SK-N-SH (cell line): ENCODE measurements around the gene TDRD1. TPM values are rescaled to one million over a fixed set of nuclear protein-coding genes. Genes with fewer than 3 reads are reported as not detected.

ENCODE experiments used
- CTCF ChIA-PET: fragments of 300-600, 350-600 bp; formaldehyde crosslinking; extraction: SDS; loops from one replicate; lab custom pipeline; 2021; lab: Yijun Ruan, JAX
- POLR2A ChIA-PET: fragments of 350-600 bp; sonication (Branson Sonifier 250); formaldehyde crosslinking; extraction: SDS; loops from one replicate; lab custom pipeline; 2020; ENCODE audit warnings: antibody characterized with exemption, inconsistent platforms; lab: Yijun Ruan, JAX
- DNase-seq: peaks from one replicate; pipeline ENCODE4 v3.0.0; 2012
- H2AFZ ChIP-seq: fragments of 200-600 bp; sonication (generic); 2 replicates; pipeline ENCODE4 v1.8.1; 2016; ENCODE audit warnings: antibody characterized with exemption, mild to moderate bottlenecking, low read depth
- H3F3A ChIP-seq: fragments of 200-600 bp; sonication (generic); replicated peaks from 2 replicates; pipeline ENCODE3; 2016; ENCODE audit warnings: antibody characterized with exemption, mild to moderate bottlenecking; ENCODE audit not compliant: insufficient read depth
- H3K27ac ChIP-seq, 2 experiments: fragments of 200-500 bp in 1 of 2; fragments of 200-600 bp in 1 of 2; sonication (Bioruptor generic) in 1 of 2; sonication (generic), shearing (Covaris generic) in 1 of 2; 2 replicates each; pipeline versions ENCODE4 v1.5.1 to v1.6.1; 2014 to 2016; ENCODE audit warnings: low read depth in 2 of 2, inconsistent platforms in 1 of 2, low read length in 1 of 2, mild to moderate bottlenecking in 1 of 2, mixed read lengths in 1 of 2
- H3K27me3 ChIP-seq: fragments of 200-600 bp; sonication (generic), shearing (Covaris generic); 2 replicates; pipeline ENCODE4 v1.6.1; 2016; ENCODE audit warnings: mixed run types; ENCODE audit not compliant: insufficient read depth
- H3K36me3 ChIP-seq, 2 experiments: fragments of 200-500 bp in 1 of 2; fragments of 200-600 bp in 1 of 2; sonication (Bioruptor generic) in 1 of 2; sonication (generic) in 1 of 2; replicated peaks in 1 of 2; 2 replicates each; pipeline versions ENCODE3 to v1.5.1; 2014 to 2016; ENCODE audit warnings: low read length in 1 of 2, mild to moderate bottlenecking in 1 of 2; ENCODE audit not compliant: insufficient read depth in 2 of 2, control insufficient read depth in 1 of 2
- H3K4me1 ChIP-seq, 2 experiments: fragments of 200-500 bp in 1 of 2; fragments of 200-600 bp in 1 of 2; sonication (Bioruptor generic) in 1 of 2; sonication (generic), shearing (Covaris generic) in 1 of 2; 2 replicates each; pipeline versions ENCODE4 v1.5.1 to v1.6.1; 2014 to 2016; ENCODE audit warnings: low read depth in 1 of 2, low read length in 1 of 2, mixed run types in 1 of 2; ENCODE audit not compliant: insufficient read depth in 2 of 2, control insufficient read depth in 1 of 2
- H3K4me2 ChIP-seq: fragments of 200-600 bp; sonication (generic), shearing (Covaris generic); 2 replicates; pipeline ENCODE4 v1.6.1; 2017; ENCODE audit warnings: mixed run types
- H3K4me3 ChIP-seq, 2 experiments: fragments of 200-500 bp in 1 of 2; fragments of 200-600 bp in 1 of 2; sonication (Bioruptor generic) in 1 of 2; sonication (generic), shearing (Covaris generic) in 1 of 2; 2 replicates each; pipeline versions ENCODE4 v1.5.1 to v1.8.1; 2014 to 2016; ENCODE audit warnings: low read depth in 2 of 2, inconsistent platforms in 1 of 2, low read length in 1 of 2, mild to moderate bottlenecking in 1 of 2, mixed read lengths in 1 of 2, moderate library complexity in 1 of 2
- H3K79me2 ChIP-seq: fragments of 200-600 bp; sonication (generic); 2 replicates; pipeline ENCODE4 v1.8.1; 2017; ENCODE audit warnings: mild to moderate bottlenecking; ENCODE audit not compliant: insufficient read depth
- H3K9ac ChIP-seq: fragments of 200-600 bp; sonication (generic); 2 replicates; pipeline ENCODE4 v1.6.1; 2017; ENCODE audit warnings: mixed run types
- H3K9me2 ChIP-seq: fragments of 200-600 bp; sonication (generic); 2 replicates; pipeline ENCODE4 v1.6.1; 2017; ENCODE audit warnings: mixed run types
- H3K9me3 ChIP-seq: fragments of 200-600 bp; sonication (generic); 2 replicates; pipeline ENCODE4 v1.6.1; 2017; ENCODE audit warnings: mixed run types, mild to moderate bottlenecking, moderate library complexity
- H4K20me1 ChIP-seq: fragments of 200-600 bp; sonication (generic); 2 replicates; pipeline ENCODE4 v1.6.1; 2017; ENCODE audit warnings: mild to moderate bottlenecking, mixed run types; ENCODE audit not compliant: insufficient read depth
- CHD2 ChIP-seq: fragments of 150-350 bp; IDR thresholded peaks from 2 replicates; pipeline ENCODE4 v1.6.1; 2018; ENCODE audit warnings: low read length; ENCODE audit not compliant: partially characterized antibody
- ELF1 ChIP-seq: IDR thresholded peaks from 2 replicates; pipeline ENCODE4 v1.4.0; 2012
- EP300 ChIP-seq, 2 experiments: IDR thresholded peaks; 2 replicates each; pipeline versions ENCODE4 v1.4.0 to v1.6.1; 2012; ENCODE audit warnings: borderline replicate concordance in 1 of 2, low read depth in 1 of 2, low read length in 1 of 2
- FOSL2 ChIP-seq: IDR thresholded peaks from 2 replicates; pipeline ENCODE4 v1.4.0; 2012; ENCODE audit warnings: low read depth, mild to moderate bottlenecking, moderate library complexity, borderline replicate concordance
- FOXJ3 ChIP-seq: sonication (generic); formaldehyde crosslinking; IDR thresholded peaks from 2 replicates; pipeline ENCODE4 v1.5.1; 2020; ENCODE audit warnings: mild to moderate bottlenecking, missing genetic modification reagents
- GABPA ChIP-seq: IDR thresholded peaks from 2 replicates; pipeline ENCODE4 v1.4.0; 2012; ENCODE audit warnings: low read depth, mild to moderate bottlenecking
- GATA2 ChIP-seq: sonication (generic); formaldehyde crosslinking; IDR thresholded peaks from 2 replicates; pipeline ENCODE4 v1.5.0; 2020; ENCODE audit warnings: mild to moderate bottlenecking, missing genetic modification reagents
- JUND ChIP-seq: IDR thresholded peaks from 2 replicates; pipeline ENCODE4 v1.4.0; 2012
- MEF2A ChIP-seq: IDR thresholded peaks from 2 replicates; pipeline ENCODE4 v1.4.0; 2012; ENCODE audit warnings: low read depth, borderline replicate concordance
- NFIC ChIP-seq: IDR thresholded peaks from 2 replicates; pipeline ENCODE4 v1.4.0; 2012; ENCODE audit warnings: borderline replicate concordance
- NRF1 ChIP-seq: IDR thresholded peaks from 2 replicates; pipeline ENCODE4 v1.6.1; 2012; ENCODE audit warnings: low read depth, mild to moderate bottlenecking, low read length
- RAD21 ChIP-seq: IDR thresholded peaks from 2 replicates; pipeline ENCODE4 v1.6.1; 2012; ENCODE audit warnings: mild to moderate bottlenecking, low read length
- RCOR1 ChIP-seq: fragments of 150-350 bp; IDR thresholded peaks from 2 replicates; pipeline ENCODE4 v1.6.1; 2017; ENCODE audit warnings: antibody characterized with exemption, low read length
- REST ChIP-seq: IDR thresholded peaks from 2 replicates; pipeline ENCODE4 v1.6.1; 2012; ENCODE audit warnings: mild to moderate bottlenecking, low read depth, low read length, moderate library complexity
- RXRA ChIP-seq: IDR thresholded peaks from 2 replicates; pipeline ENCODE4 v1.4.0; 2012; ENCODE audit warnings: low read depth, mild to moderate bottlenecking, borderline replicate concordance
- SIN3A ChIP-seq: IDR thresholded peaks from 2 replicates; pipeline ENCODE4 v1.6.1; 2012; ENCODE audit warnings: low read depth, mild to moderate bottlenecking, low read length, moderate library complexity, borderline replicate concordance
- SMC3 ChIP-seq: IDR thresholded peaks from 2 replicates; pipeline ENCODE4 v1.6.1; 2012; ENCODE audit warnings: low read depth, low read length, improper control_type of control experiment
- TAF1 ChIP-seq: IDR thresholded peaks from 2 replicates; pipeline ENCODE4 v1.6.1; 2012; ENCODE audit warnings: low read depth, mild to moderate bottlenecking, low read length, moderate library complexity, borderline replicate concordance
- TCF12 ChIP-seq: IDR thresholded peaks from 2 replicates; pipeline ENCODE4 v1.4.0; 2012
- USF1 ChIP-seq: IDR thresholded peaks from 2 replicates; pipeline ENCODE4 v1.4.0; 2012; ENCODE audit warnings: low read depth, borderline replicate concordance
- USF2 ChIP-seq: fragments of 150-350 bp; IDR thresholded peaks from 2 replicates; pipeline ENCODE4 v1.6.1; 2017; ENCODE audit warnings: antibody characterized with exemption, low read length, low read depth, borderline replicate concordance
- WGBS: methylation state at CpG from one replicate; pipeline ENCODE4 v1.1.6; 2017; ENCODE audit warnings: low lambda C conversion rate; 5-methylcytosine and 5-hydroxymethylcytosine counted together
- polyA plus RNA-seq, 3 experiments: library from polyadenylated mRNA; depleted of rRNA; stranded (reverse); fragments of >200 nt; gene quantifications; 2 replicates each; pipeline ENCODE4 v1.2.3, GENCODE V29; 2012
- TF ChIP-seq, protein P1 (sequence below): fragments of 200-600 bp; sonication (generic); IDR thresholded peaks from 2 replicates; pipeline ENCODE4 v1.6.1; 2017; ENCODE audit warnings: antibody characterized with exemption, mild to moderate bottlenecking, moderate library complexity
- TF ChIP-seq, protein P2 (sequence below): IDR thresholded peaks from 2 replicates; pipeline ENCODE4; 2012

Gene TDRD1
- polyA plus RNA-seq (2012; rRNA removed) = not detected in 2 replicates
- not detected in 2 replicates for polyA plus RNA-seq (2012; cell fraction: cytosol; rRNA removed)
- not detected in 2 replicates for polyA plus RNA-seq (2012; cell fraction: nucleus; rRNA removed)

GRCh38 chr10:114179148-114179547 is at the start of gene TDRD1:
Gene TDRD1, plus strand, starts transcription at chr10:114179353. Its CDS starts 8,479 bp downstream, at chr10:114187832.
- Histone ChIP-seq H3K9me3 (no peaks in the 10 kb centered on the region), H3K9me2 (no peaks in the 10 kb centered on the region), H3K79me2 (no peaks in the 10 kb centered on the region), H3K27ac (no peak within 1 kb of the TSS), H4K20me1 (no peaks in the 10 kb centered on the region), H3K4me2 (no peak within 1 kb of the TSS), H2AFZ (no peak within 1 kb of the TSS), H3K4me3 (no peak within 1 kb of the TSS), H3K9ac (no peak within 1 kb of the TSS), H3K36me3 (no peaks in the 10 kb centered on the region)
- WGBS = 84% methylated on average over 25 of the region's 28 CpGs
- ChIA-PET CTCF (interaction anchor here (0.9 kb wide), 1 partner anchor 9 kb away, joined by 3 read pairs; no protein-coding TSS in a partner anchor), POLR2A (no interaction called here)
- TF ChIP-seq RCOR1 = no peak
- TF ChIP-seq NRF1 = no peak
- TF ChIP-seq TAF1 = no peak
- no peak for TF ChIP-seq GABPA
- TF ChIP-seq RAD21 = no peak
- TF ChIP-seq MEF2A = no peak
- TF ChIP-seq USF2 = no peak
- no peak for TF ChIP-seq SMC3
- TF ChIP-seq RXRA = no peak
- TF ChIP-seq JUND = no peak
- no peak for TF ChIP-seq FOXJ3 (CRISPR knock-in tag)
- TF ChIP-seq EP300 (IDR thresholded peaks at IDR 0.05; ENCODE audit: borderline replicate concordance in 1 of 2, low read depth in 1 of 2, low read length in 1 of 2) = no peak
- TF ChIP-seq TCF12 = no peak
- TF ChIP-seq NFIC = no peak
- no peak for TF ChIP-seq CHD2
- TF ChIP-seq, protein P1, sequence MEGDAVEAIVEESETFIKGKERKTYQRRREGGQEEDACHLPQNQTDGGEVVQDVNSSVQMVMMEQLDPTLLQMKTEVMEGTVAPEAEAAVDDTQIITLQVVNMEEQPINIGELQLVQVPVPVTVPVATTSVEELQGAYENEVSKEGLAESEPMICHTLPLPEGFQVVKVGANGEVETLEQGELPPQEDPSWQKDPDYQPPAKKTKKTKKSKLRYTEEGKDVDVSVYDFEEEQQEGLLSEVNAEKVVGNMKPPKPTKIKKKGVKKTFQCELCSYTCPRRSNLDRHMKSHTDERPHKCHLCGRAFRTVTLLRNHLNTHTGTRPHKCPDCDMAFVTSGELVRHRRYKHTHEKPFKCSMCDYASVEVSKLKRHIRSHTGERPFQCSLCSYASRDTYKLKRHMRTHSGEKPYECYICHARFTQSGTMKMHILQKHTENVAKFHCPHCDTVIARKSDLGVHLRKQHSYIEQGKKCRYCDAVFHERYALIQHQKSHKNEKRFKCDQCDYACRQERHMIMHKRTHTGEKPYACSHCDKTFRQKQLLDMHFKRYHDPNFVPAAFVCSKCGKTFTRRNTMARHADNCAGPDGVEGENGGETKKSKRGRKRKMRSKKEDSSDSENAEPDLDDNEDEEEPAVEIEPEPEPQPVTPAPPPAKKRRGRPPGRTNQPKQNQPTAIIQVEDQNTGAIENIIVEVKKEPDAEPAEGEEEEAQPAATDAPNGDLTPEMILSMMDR = no peak
- TF ChIP-seq SIN3A = no peak
- TF ChIP-seq, all 33 proteins: peak for 0
- Histone ChIP-seq H3F3A (peaks cover 3% of the 10 kb centered on the region), H3K27me3 (no peaks in the 10 kb centered on the region), H3K4me1 (no peaks in the 10 kb centered on the region; a peak in 2 of 4 replicates)
- no peak for DNase-seq

DNA sequence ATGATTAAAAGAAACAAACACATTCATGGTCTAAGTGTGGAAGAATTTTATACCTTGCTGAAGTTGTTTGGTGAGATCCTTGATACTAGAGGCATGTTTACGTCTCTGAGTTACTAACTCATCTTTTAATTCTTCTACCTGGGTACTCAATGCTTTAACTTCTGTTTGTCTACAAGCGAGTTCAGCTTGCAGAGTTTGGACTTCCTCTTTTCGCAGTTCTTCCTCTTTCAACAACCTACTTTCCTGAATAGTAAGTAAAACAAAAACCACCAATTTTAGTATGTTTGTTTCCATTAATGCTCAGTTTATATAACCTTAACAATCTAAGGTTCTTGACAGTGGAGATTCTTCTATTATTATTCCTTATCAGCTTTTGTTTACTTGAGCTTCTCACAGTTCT is 48.1 kb upstream of the TDRD1 start:
- Histone ChIP-seq H4K20me1 (no peaks in the 10 kb centered on the region), H3K9me3 (no peaks in the 10 kb centered on the region), H3K36me3 (peaks cover 63 to 74% of the 10 kb centered on the region in 2 experiments), H3K79me2 (no peaks in the 10 kb centered on the region), H3K4me1 (no peaks in the 10 kb centered on the region), H3K27me3 (no peaks in the 10 kb centered on the region), H3K27ac (no peak overlapping the region), H3K9me2 (no peaks in the 10 kb centered on the region), H3K4me2 (no peak overlapping the region), H3K9ac (no peak overlapping the region), H3F3A (no peaks in the 10 kb centered on the region), H2AFZ (no peak overlapping the region), H3K4me3 (no peak overlapping the region)
- DNase-seq = no peak
- ChIA-PET CTCF (no interaction called here), POLR2A (no interaction called here)
- WGBS = 91% methylated on average over 3 of the region's 3 CpGs
- TF ChIP-seq TAF1 (no peak), GATA2 (no peak), FOXJ3 (CRISPR knock-in tag) (no peak), USF1 (no peak), ELF1 (no peak), REST (no peak), FOSL2 (no peak)
- TF ChIP-seq, protein P2, sequence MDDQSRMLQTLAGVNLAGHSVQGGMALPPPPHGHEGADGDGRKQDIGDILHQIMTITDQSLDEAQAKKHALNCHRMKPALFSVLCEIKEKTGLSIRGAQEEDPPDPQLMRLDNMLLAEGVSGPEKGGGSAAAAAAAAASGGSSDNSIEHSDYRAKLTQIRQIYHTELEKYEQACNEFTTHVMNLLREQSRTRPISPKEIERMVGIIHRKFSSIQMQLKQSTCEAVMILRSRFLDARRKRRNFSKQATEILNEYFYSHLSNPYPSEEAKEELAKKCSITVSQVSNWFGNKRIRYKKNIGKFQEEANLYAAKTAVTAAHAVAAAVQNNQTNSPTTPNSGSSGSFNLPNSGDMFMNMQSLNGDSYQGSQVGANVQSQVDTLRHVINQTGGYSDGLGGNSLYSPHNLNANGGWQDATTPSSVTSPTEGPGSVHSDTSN = no peak
